H1 (cell line): ENCODE measurements around the gene ZBTB37. TPM values are rescaled to one million over a fixed set of nuclear protein-coding genes. Genes with fewer than 3 reads are reported as not detected.

ENCODE experiments used
- CBX5 ChIP-seq: fragments of 300-800, 300-1000 bp; sonication (generic); IDR thresholded peaks from 2 replicates; pipeline ENCODE4 v1.7.1; 2016; ENCODE audit warnings: antibody characterized with exemption, low read length, low read depth
- CEBPB ChIP-seq: IDR thresholded peaks from 2 replicates; pipeline ENCODE4 v1.6.1; 2012; ENCODE audit warnings: low read depth, low read length
- CHD2 ChIP-seq: IDR thresholded peaks from 2 replicates; pipeline ENCODE4 v1.6.1; 2012; ENCODE audit warnings: low read length, improper control_type of control experiment
- CTBP2 ChIP-seq: IDR thresholded peaks from 2 replicates; pipeline ENCODE4 v1.7.0; 2011; ENCODE audit warnings: borderline replicate concordance, mild to moderate bottlenecking, moderate library complexity, mixed read lengths, low read length; ENCODE audit not compliant: insufficient read depth, insufficient read length
- EGR1 ChIP-seq: IDR thresholded peaks from 2 replicates; pipeline ENCODE4 v1.6.1; 2011; ENCODE audit warnings: low read depth, low read length, borderline replicate concordance
- EP300 ChIP-seq, 2 experiments: IDR thresholded peaks; 1 replicate in 1 of 2; 2 replicates in 1 of 2; pipeline ENCODE4 v1.6.1; 2011 to 2012; ENCODE audit warnings: low read depth in 2 of 2, low read length in 2 of 2, mild to moderate bottlenecking in 2 of 2, borderline replicate concordance in 1 of 2, inconsistent platforms in 1 of 2, moderate library complexity in 1 of 2
- HDAC2 ChIP-seq, 2 experiments: fragments of 300-600 bp in 1 of 2; sonication (generic) in 1 of 2; IDR thresholded peaks; 2 replicates each; pipeline ENCODE4 v1.6.1; 2011 to 2012; ENCODE audit warnings: low read depth in 2 of 2, low read length in 2 of 2, mild to moderate bottlenecking in 2 of 2, moderate library complexity in 2 of 2, borderline replicate concordance in 1 of 2, inconsistent platforms in 1 of 2
- JUN ChIP-seq: IDR thresholded peaks from 2 replicates; pipeline ENCODE4 v1.6.1; 2011; ENCODE audit warnings: low read depth, mild to moderate bottlenecking, improper control_type of control experiment, low read length
- KDM5A ChIP-seq: fragments of 200-600 bp; IDR thresholded peaks from 2 replicates; pipeline ENCODE4 v1.7.1; 2012; ENCODE audit warnings: mild to moderate bottlenecking, low read length, inconsistent platforms, mixed read lengths
- MAFK ChIP-seq: IDR thresholded peaks from 2 replicates; pipeline ENCODE4 v1.6.1; 2012; ENCODE audit warnings: low read depth, mild to moderate bottlenecking, improper control_type of control experiment, low read length
- POU5F1 ChIP-seq: IDR thresholded peaks from 2 replicates; pipeline ENCODE4 v1.6.1; 2011; ENCODE audit warnings: low read depth, mild to moderate bottlenecking, low read length, moderate library complexity
- RFX5 ChIP-seq: IDR thresholded peaks from 2 replicates; pipeline ENCODE4 v1.6.1; 2011; ENCODE audit warnings: low read depth, low read length, improper control_type of control experiment, borderline replicate concordance
- RXRA ChIP-seq: IDR thresholded peaks from 2 replicates; pipeline ENCODE4 v1.6.1; 2011; ENCODE audit warnings: low read depth, mild to moderate bottlenecking, low read length, moderate library complexity; ENCODE audit not compliant: insufficient read depth
- SP2 ChIP-seq: IDR thresholded peaks from 2 replicates; pipeline ENCODE4 v1.6.1; 2012; ENCODE audit warnings: mild to moderate bottlenecking, low read length, inconsistent platforms
- SRF ChIP-seq: IDR thresholded peaks from 2 replicates; pipeline ENCODE4 v1.6.1; 2011; ENCODE audit warnings: mild to moderate bottlenecking, low read depth, low read length, moderate library complexity
- TAF7 ChIP-seq: optimal IDR thresholded peaks from 2 replicates; pipeline ENCODE3; 2011; ENCODE audit warnings: low read depth, mild to moderate bottlenecking, inconsistent platforms, low read length, moderate library complexity, borderline replicate concordance
- polyA plus RNA-seq, 7 experiments: library from polyadenylated mRNA; depleted of rRNA in 3 of 7; stranded (reverse) in 5 of 7; unstranded in 2 of 7; fragments of >200 nt in 5 of 7; fragments of 200-250 nt in 2 of 7; gene quantifications; 1 replicate in 5 of 7; 2 replicates in 1 of 7; 4 replicates in 1 of 7; pipeline versions ENCODE4 v1.2.1 to v1.2.3, GENCODE V29; 2011 to 2013; ENCODE audit warnings: missing spikeins in 2 of 7, mixed read lengths in 2 of 7
- total RNA-seq: library from RNA; stranded (reverse); fragmentation: NEBNext Ultra II Directional; extraction: Animal tissue kit (Norgen Biotek cat#: 25700); gene quantifications from 2 replicates; pipeline ENCODE4 v1.2.1, GENCODE V29; 2021

ZBTB37 gene
- total and polyA plus RNA-seq, 2 of the 8 experiments (the other 6 are each of a cell fraction or from before 2014, with no cell fraction given) = 1.7 to 12.5 TPM

DNA sequence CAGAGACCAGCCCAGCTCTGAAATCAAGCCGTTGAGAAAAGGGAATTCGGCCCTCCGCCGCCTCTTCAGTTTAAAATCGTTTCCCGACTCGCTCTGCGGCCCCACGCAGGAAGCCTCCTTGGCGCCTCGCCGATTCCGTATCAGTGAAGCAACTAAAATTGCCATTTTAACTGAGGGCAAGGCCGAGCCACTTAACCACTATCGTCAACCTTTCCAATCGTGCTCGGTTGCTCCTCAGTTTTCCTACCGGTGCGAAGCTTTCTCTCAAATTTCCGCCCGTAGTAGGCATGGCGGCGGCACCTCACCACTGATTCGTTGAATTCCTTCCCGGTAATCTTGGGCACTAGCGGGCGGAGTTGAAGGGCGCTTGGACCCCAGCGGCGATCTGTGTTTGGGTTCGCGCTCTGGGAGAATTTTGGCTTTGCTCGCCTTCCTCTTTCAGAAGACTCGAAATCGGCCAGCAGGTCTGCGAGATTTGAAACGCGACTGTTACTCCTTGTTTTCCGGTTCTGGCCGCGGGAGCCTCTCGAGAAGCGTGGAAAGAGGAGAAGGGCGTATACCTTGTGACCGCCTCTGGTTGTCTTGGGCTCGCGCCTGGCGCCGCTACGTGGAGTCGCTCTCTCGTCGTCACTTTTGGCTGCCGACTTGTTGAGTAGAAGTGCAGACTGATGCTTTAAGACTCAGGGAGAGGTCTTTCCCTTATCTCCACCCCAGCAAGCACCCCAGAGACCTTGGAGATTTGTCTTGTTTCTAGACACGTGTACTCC, 43.7 kb upstream of the ZBTB37 start, which contains the start of the genes CENPL and DARS2 (continued):
- TF ChIP-seq SRF (peak; percentile 43; the same call in 1 of the 2 replicates), CEBPB (peak; percentile 66; the same call in 1 of the 2 replicates), EP300 (IDR thresholded peaks at IDR 0.05; ENCODE audit: borderline replicate concordance in 1 of 2, low read depth in 2 of 2, low read length in 2 of 2) (no peak), EGR1 (no peak), RXRA (no peak), MAFK (no peak; the same call in 1 of the 2 replicates), POU5F1 (no peak), CHD2 (no peak; the same call in 1 of the 2 replicates), CBX5 (no peak), KDM5A (no peak; the same call in none of the 2 replicates), TAF7 (peak; percentile 70), HDAC2 (IDR thresholded peaks at IDR 0.05; ENCODE audit: borderline replicate concordance in 1 of 2, low read depth in 2 of 2, low read length in 2 of 2) (no peak; a peak in 1 of 4 replicates), JUN (no peak), SP2 (no peak), CTBP2 (peak; percentile 40), RFX5 (no peak)
